GM12801 (cell line): ENCODE data around the gene ADAMTSL2.

Experiments
- CTCF ChIP-seq: IDR thresholded peaks from one replicate; pipeline ENCODE4 v1.5.1; 2011; ENCODE audit warnings: control low read depth; ENCODE audit not compliant: insufficient read length; ENCODE audit errors: extremely low read depth

The ADAMTSL2 gene

GRCh38 chr9:133528001-133528875, 6.3 kb upstream of the ADAMTSL2 start:
- no peak for TF ChIP-seq CTCF

- no peak for TF ChIP-seq CTCF
These were observed 5.6 kb upstream of the ADAMTSL2 start for GRCh38 chr9:133528876-133529241.

- no peak for TF ChIP-seq CTCF
These were observed 5.0 kb upstream of the ADAMTSL2 start for GRCh38 chr9:133529457-133529856.

- no peak for TF ChIP-seq CTCF
These were observed 4.6 kb upstream of the ADAMTSL2 start for GRCh38 chr9:133529874-133530273.

GRCh38 chr9:133531293-133531692, 3.2 kb upstream of the ADAMTSL2 start:
- TF ChIP-seq CTCF = no peak

GRCh38 chr9:133532937-133533668, 1.4 kb upstream of the ADAMTSL2 start:
- no peak for TF ChIP-seq CTCF

GRCh38 chr9:133533857-133534256, 647 bp upstream of the ADAMTSL2 start:
- TF ChIP-seq CTCF = no peak
